SJCRH30 (cell line): ENCODE measurements around the gene THAP8. TPM values are rescaled to one million over a fixed set of nuclear protein-coding genes. Genes with fewer than 3 reads are reported as not detected.
"Not testable (repeated sequence)": the region's sequence is repeated elsewhere in the genome, so short reads cannot be mapped to it uniquely, and the experiment has no call there.

Experiments used
- DNase-seq, 2 experiments: peaks; one replicate each; pipeline ENCODE4 v3.0.0-alpha.2; 2015 to 2020
- H3K27ac ChIP-seq: fragments of 250-450 bp; sonication (Bioruptor Pico); 2 replicates; pipeline ENCODE4 v1.5.1; 2020; ENCODE audit warnings: mild to moderate bottlenecking, moderate library complexity
- H3K27me3 ChIP-seq: fragments of 250-450 bp; sonication (Bioruptor Pico); 2 replicates; pipeline ENCODE4 v1.5.1; 2020; ENCODE audit warnings: mild to moderate bottlenecking, moderate library complexity
- H3K36me3 ChIP-seq: fragments of 250-450 bp; sonication (Bioruptor Pico); 2 replicates; pipeline ENCODE4 v1.5.1; 2020; ENCODE audit warnings: mild to moderate bottlenecking, moderate library complexity
- H3K4me1 ChIP-seq: fragments of 250-450 bp; sonication (Bioruptor Pico); 2 replicates; pipeline ENCODE4 v1.5.1; 2020; ENCODE audit warnings: mild to moderate bottlenecking, moderate library complexity
- H3K4me3 ChIP-seq: fragments of 250-450 bp; sonication (Bioruptor Pico); 2 replicates; pipeline ENCODE4 v1.5.1; 2020; ENCODE audit warnings: mild to moderate bottlenecking, moderate library complexity
- H3K9me3 ChIP-seq: fragments of 250-450 bp; sonication (Bioruptor Pico); replicated peaks from 2 replicates; pipeline ENCODE4 v1.5.1; 2020; ENCODE audit warnings: mild to moderate bottlenecking, moderate library complexity
- total RNA-seq: library from RNA; depleted of rRNA; stranded (reverse); fragments of >200 nt; shearing (Covaris generic); gene quantifications from 2 replicates; pipeline ENCODE4 v1.2.3, GENCODE V29; 2014

THAP8 gene
- total RNA-seq, 1 experiment from 2014 or later: 3.9 TPM

- H3K27me3 ChIP-seq: no peaks in the 10 kb centered on the region
- H3K9me3 ChIP-seq: no peaks in the 10 kb centered on the region
- peaks cover 22% of the 10 kb centered on the region for H3K36me3 ChIP-seq
- DNase-seq: peak; percentile 96 to 97
- peak within 1 kb of the TSS; percentile 85 for H3K27ac ChIP-seq
- H3K4me3 ChIP-seq: peak within 1 kb of the TSS; percentile 85
- H3K4me1 ChIP-seq: no peaks in the 10 kb centered on the region; the same call in 1 of the 2 replicates
These were observed 925 bp upstream of the THAP8 start, which contains the start of gene WDR62 for GRCh38 chr19:36054733-36055686. Gene WDR62 (plus strand): TSS chr19:36054897. CDS start chr19:36054972, 75 bp downstream.

- no peaks in the 10 kb centered on the region for H3K36me3 ChIP-seq
- H3K27ac ChIP-seq: no peak overlapping the region
- H3K27me3 ChIP-seq: no peaks in the 10 kb centered on the region
- H3K4me1 ChIP-seq: no peaks in the 10 kb centered on the region; the same call in 1 of the 2 replicates
- no peak overlapping the region for H3K4me3 ChIP-seq
- no peaks in the 10 kb centered on the region for H3K9me3 ChIP-seq
- no peak for DNase-seq
These were observed 2.4 kb downstream of the THAP8 start for GRCh38 chr19:36051637-36052036.

- DNase-seq: no peak
- Histone ChIP-seq H3K36me3 (no peaks in the 10 kb centered on the region), H3K27ac (no peak overlapping the region), H3K9me3 (no peaks in the 10 kb centered on the region), H3K4me1 (no peaks in the 10 kb centered on the region; the same call in 1 of the 2 replicates), H3K4me3 (no peak overlapping the region), H3K27me3 (no peaks in the 10 kb centered on the region)
These were observed 2.8 kb downstream of the THAP8 start for GRCh38 chr19:36051236-36051635.

GRCh38 chr19:36049080-36049698 is 4.9 kb downstream of the THAP8 start:
- Histone ChIP-seq H3K4me1 (no peaks in the 10 kb centered on the region; the same call in 1 of the 2 replicates), H3K27me3 (no peaks in the 10 kb centered on the region), H3K36me3 (no peaks in the 10 kb centered on the region), H3K9me3 (no peaks in the 10 kb centered on the region), H3K4me3 (no peak overlapping the region), H3K27ac (no peak overlapping the region)
- DNase-seq: no peak

- no peaks in the 10 kb centered on the region for H3K9me3 ChIP-seq
These were observed 6.2 kb downstream of the THAP8 start for GRCh38 chr19:36047835-36048234.

GRCh38 chr19:36046443-36047050 is 7.5 kb downstream of the THAP8 start:
- DNase-seq: no peak
- Histone ChIP-seq H3K27me3 (no peaks in the 10 kb centered on the region), H3K27ac (no peak overlapping the region), H3K9me3 (no peaks in the 10 kb centered on the region), H3K4me3 (no peak overlapping the region), H3K4me1 (no peaks in the 10 kb centered on the region), H3K36me3 (no peaks in the 10 kb centered on the region)

More at GRCh38 chr19:36047835-36048234, 6.2 kb downstream of the THAP8 start:
- Histone ChIP-seq H3K27ac (no peak overlapping the region), H3K4me3 (no peak overlapping the region), H3K36me3 (no peaks in the 10 kb centered on the region), H3K27me3 (no peaks in the 10 kb centered on the region), H3K4me1 (no peaks in the 10 kb centered on the region; the same call in 1 of the 2 replicates)
- DNase-seq: no peak

- H3K4me3 ChIP-seq: no peak overlapping the region
- no peak for DNase-seq
- H3K9me3 ChIP-seq: no peaks in the 10 kb centered on the region
- no peak overlapping the region for H3K27ac ChIP-seq
- no peaks in the 10 kb centered on the region for H3K4me1 ChIP-seq
- H3K27me3 ChIP-seq: no peaks in the 10 kb centered on the region
- no peaks in the 10 kb centered on the region for H3K36me3 ChIP-seq
These were observed 10.1 kb downstream of the THAP8 start for GRCh38 chr19:36043952-36044351.

- Histone ChIP-seq H3K27ac (no peak overlapping the region), H3K27me3 (no peaks in the 10 kb centered on the region), H3K4me1 (no peaks in the 10 kb centered on the region), H3K9me3 (no peaks in the 10 kb centered on the region), H3K36me3 (no peaks in the 10 kb centered on the region), H3K4me3 (no peak overlapping the region)
- DNase-seq: no peak
These were observed 12.3 kb downstream of the THAP8 start for GRCh38 chr19:36041831-36042230.

GRCh38 chr19:36041092-36041491 is 13.0 kb downstream of the THAP8 start:
- H3K36me3 ChIP-seq, H3K9me3 ChIP-seq, H3K27ac ChIP-seq, H3K4me1 ChIP-seq, DNase-seq, H3K4me3 ChIP-seq, H3K27me3 ChIP-seq: not testable (repeated sequence)

GRCh38 chr19:36040495-36040894 is 13.6 kb downstream of the THAP8 start:
- Histone ChIP-seq H3K36me3 (no peaks in the 10 kb centered on the region), H3K4me1 (no peaks in the 10 kb centered on the region), H3K27ac (no peak overlapping the region), H3K27me3 (no peaks in the 10 kb centered on the region), H3K9me3 (no peaks in the 10 kb centered on the region), H3K4me3 (no peak overlapping the region)
- DNase-seq: no peak

- H3K27ac ChIP-seq: no peak within 1 kb of the TSS
- peak; percentile 73 to 76 for DNase-seq
- 0 out of 2 replicates have a peak, but pooled peaks cover 1% of the 10 kb centered on the region for H3K36me3 ChIP-seq
These were observed 21.6 kb downstream of the THAP8 start, which contains the start of gene CLIP3 for GRCh38 chr19:36032251-36033104. Gene CLIP3 (minus strand): TSS chr19:36032873. CDS start chr19:36032357, 516 bp downstream.

GRCh38 chr19:36031308-36031707 is 22.8 kb downstream of the THAP8 start:
- no peak overlapping the region for H3K4me3 ChIP-seq

More at GRCh38 chr19:36032251-36033104, 21.6 kb downstream of the THAP8 start, which contains the start of gene CLIP3:
- Histone ChIP-seq H3K9me3 (no peaks in the 10 kb centered on the region), H3K4me1 (no peaks in the 10 kb centered on the region), H3K27me3 (no peaks in the 10 kb centered on the region), H3K4me3 (peak within 1 kb of the TSS; percentile 60)

GRCh38 chr19:36030264-36031148 is 23.6 kb downstream of the THAP8 start:
- no peak overlapping the region for H3K27ac ChIP-seq
- no peak for DNase-seq
- peaks cover 5% of the 10 kb centered on the region; the same call in 1 of the 2 replicates for H3K36me3 ChIP-seq
- no peak overlapping the region for H3K4me3 ChIP-seq
- H3K27me3 ChIP-seq: no peaks in the 10 kb centered on the region
- H3K9me3 ChIP-seq: no peaks in the 10 kb centered on the region
- no peaks in the 10 kb centered on the region for H3K4me1 ChIP-seq

More at GRCh38 chr19:36031308-36031707, 22.8 kb downstream of the THAP8 start:
- H3K36me3 ChIP-seq: 0 out of 2 replicates have a peak, but pooled peaks cover 3% of the 10 kb centered on the region
- no peak for DNase-seq
- H3K27me3 ChIP-seq: no peaks in the 10 kb centered on the region
- no peaks in the 10 kb centered on the region for H3K9me3 ChIP-seq
- no peak overlapping the region for H3K27ac ChIP-seq
- no peaks in the 10 kb centered on the region for H3K4me1 ChIP-seq
